ENCODE results near the gene VOPP1. TPM values are rescaled to one million over a fixed set of nuclear protein-coding genes. Genes with fewer than 3 reads are reported as not detected.

Gene VOPP1
- polyA plus RNA-seq, 1 experiment, result 88.4 TPM

- POLR2A ChIA-PET, result no interaction called here
- CTCF ChIA-PET, result interaction anchor here (0.8 to 1.9 kb wide), 2 partner anchors 17 to 294 kb away, joined by 3 to 6 read pairs; no protein-coding TSS in a partner anchor
- H3K27ac ChIP-seq (ENCODE audit: low read depth, low read length), result no peak overlapping the region
Observed at GRCh38 chr7:55575733-55576132, 3.4 kb upstream of the VOPP1 start.

GRCh38 chr7:55575098-55575497 lies 2.8 kb upstream of the VOPP1 start:
- Histone ChIP-seq H3K27ac (ENCODE audit: low read depth, low read length) (no peak overlapping the region), H3K27me3 (ENCODE audit: control insufficient read depth, insufficient read depth, low read length) (no peaks in the 10 kb centered on the region), H3K4me3 (ENCODE audit: low read depth, low read length) (no peak overlapping the region), H3K9me3 (ENCODE audit: control insufficient read depth, insufficient read depth, low read length) (peaks cover 4% of the 10 kb centered on the region; the same call in 1 of the 2 replicates)
- DNase-seq (ENCODE audit: low read depth, low spot score), result no peak
- CTCF ChIA-PET, result interaction anchor here (0.6 to 2.1 kb wide), 4 partner anchors 18 to 295 kb away, joined by 3 to 7 read pairs (median 4); no protein-coding TSS in a partner anchor
- POLR2A ChIA-PET, result interaction anchor here (1.7 kb wide), 1 partner anchor 816 kb away, joined by 4 read pairs; the partner anchor contains the start of gene SEC61G
- no peak for TF ChIP-seq CTCF (IDR thresholded peaks at IDR 0.05; ENCODE audit: low read depth, low read length)

More at GRCh38 chr7:55575733-55576132, 3.4 kb upstream of the VOPP1 start:
- H3K4me3 ChIP-seq (ENCODE audit: low read depth, low read length), result no peak overlapping the region
- peaks cover 4% of the 10 kb centered on the region; the same call in 1 of the 2 replicates for H3K9me3 ChIP-seq (ENCODE audit: control insufficient read depth, insufficient read depth, low read length)
- H3K27me3 ChIP-seq (ENCODE audit: control insufficient read depth, insufficient read depth, low read length), result no peaks in the 10 kb centered on the region
- no peak for DNase-seq (ENCODE audit: low read depth, low spot score)
- no peak for TF ChIP-seq CTCF (IDR thresholded peaks at IDR 0.05; ENCODE audit: low read depth, low read length)

GRCh38 chr7:55574051-55574717 lies 1.9 kb upstream of the VOPP1 start:
- POLR2A ChIA-PET, result interaction anchor here (1.7 to 3.4 kb wide), 2 partner anchors 40 to 815 kb away, joined by 4 to 17 read pairs; partner anchors contain the start of gene SEC61G
- peak overlapping the region; percentile 65 for H3K27ac ChIP-seq (ENCODE audit: low read depth, low read length)
- CTCF ChIA-PET, result interaction anchor here (0.6 to 2.1 kb wide), 4 partner anchors 19 to 294 kb away, joined by 3 to 7 read pairs (median 4); no protein-coding TSS in a partner anchor
- no peaks in the 10 kb centered on the region for H3K27me3 ChIP-seq (ENCODE audit: control insufficient read depth, insufficient read depth, low read length)
- no peak for TF ChIP-seq CTCF (IDR thresholded peaks at IDR 0.05; ENCODE audit: low read depth, low read length)
- H3K9me3 ChIP-seq (ENCODE audit: control insufficient read depth, insufficient read depth, low read length), result peaks cover 4% of the 10 kb centered on the region; the same call in 1 of the 2 replicates
- no peak for DNase-seq (ENCODE audit: low read depth, low spot score)
- no peak overlapping the region for H3K4me3 ChIP-seq (ENCODE audit: low read depth, low read length)

GRCh38 chr7:55573234-55573900 lies 1.1 kb upstream of the VOPP1 start:
- ChIA-PET POLR2A (interaction anchor here (1.7 to 3.4 kb wide), 2 partner anchors 40 to 814 kb away, joined by 4 to 17 read pairs; partner anchors contain the start of gene SEC61G), CTCF (interaction anchor here (0.7 to 2.1 kb wide), 4 partner anchors 13 to 293 kb away, joined by 3 to 7 read pairs (median 3); no protein-coding TSS in a partner anchor)
- peak overlapping the region; percentile 66 for H3K4me3 ChIP-seq (ENCODE audit: low read depth, low read length)
- peaks cover 4% of the 10 kb centered on the region; the same call in 1 of the 2 replicates for H3K9me3 ChIP-seq (ENCODE audit: control insufficient read depth, insufficient read depth, low read length)
- DNase-seq (ENCODE audit: low read depth, low spot score), result no peak
- TF ChIP-seq CTCF (IDR thresholded peaks at IDR 0.05; ENCODE audit: low read depth, low read length), result no peak
- no peaks in the 10 kb centered on the region for H3K27me3 ChIP-seq (ENCODE audit: control insufficient read depth, insufficient read depth, low read length)
- peak overlapping the region; percentile 39 for H3K27ac ChIP-seq (ENCODE audit: low read depth, low read length)
